Neuronal stem cell (in vitro differentiated cells): ENCODE measurements around the gene PHACTR3.

ENCODE experiments used
- DNase-seq: peaks from one replicate; pipeline ENCODE4 v3.0.0-alpha.2; 2013; ENCODE audit warnings: low spot score
- H2AFZ ChIP-seq: one replicate; pipeline ENCODE4 v1.6.1; 2013; ENCODE audit warnings: mild to moderate bottlenecking, low read length, inconsistent platforms
- H2AK5ac ChIP-seq: 2 replicates; pipeline ENCODE4 v1.6.1; 2013; ENCODE audit warnings: low read depth, mild to moderate bottlenecking, inconsistent platforms, low read length, moderate library complexity, mixed read lengths
- H2BK120ac ChIP-seq: 2 replicates; pipeline ENCODE4 v1.6.1; 2013; ENCODE audit warnings: low read depth, mild to moderate bottlenecking, inconsistent platforms, low read length, moderate library complexity, mixed read lengths
- H2BK12ac ChIP-seq: one replicate; pipeline ENCODE4 v1.6.1; 2013; ENCODE audit warnings: low read length, inconsistent platforms
- H2BK15ac ChIP-seq: 2 replicates; pipeline ENCODE4 v1.6.1; 2013; ENCODE audit warnings: mild to moderate bottlenecking, low read length, inconsistent platforms, mixed read lengths
- H2BK5ac ChIP-seq: one replicate; pipeline ENCODE4 v1.6.1; 2013; ENCODE audit warnings: inconsistent platforms, mild to moderate bottlenecking, low read length, moderate library complexity
- H3K14ac ChIP-seq: one replicate; pipeline ENCODE4 v1.6.1; 2013; ENCODE audit warnings: low read length, inconsistent platforms
- H3K18ac ChIP-seq: 2 replicates; pipeline ENCODE4 v1.6.1; 2013; ENCODE audit warnings: low read length, inconsistent platforms
- H3K23ac ChIP-seq: 2 replicates; pipeline ENCODE4 v1.6.1; 2013; ENCODE audit warnings: low read depth, mild to moderate bottlenecking, mixed read lengths, low read length, inconsistent platforms; ENCODE audit not compliant: poor library complexity
- H3K27ac ChIP-seq: replicated peaks from 3 replicates; pipeline ENCODE4 v1.5.1; 2013; ENCODE audit warnings: low read length, inconsistent platforms
- H3K27me3 ChIP-seq, 3 experiments: 2 replicates each; pipeline ENCODE4 v1.6.1; 2013; ENCODE audit warnings: low read length in 3 of 3, mild to moderate bottlenecking in 2 of 3, inconsistent platforms in 1 of 3, low read depth in 1 of 3, mixed read lengths in 1 of 3, moderate library complexity in 1 of 3; ENCODE audit not compliant: control insufficient read depth in 3 of 3, insufficient read depth in 3 of 3
- H3K36me3 ChIP-seq, 2 donors: replicated peaks in 1 of 2; 2 replicates each; pipeline ENCODE4 v1.6.1; 2013; ENCODE audit warnings: low read length in 2 of 2; ENCODE audit not compliant: control insufficient read depth in 2 of 2, insufficient read depth in 2 of 2
- H3K4ac ChIP-seq: 2 replicates; pipeline ENCODE4 v1.6.1; 2013; ENCODE audit warnings: inconsistent platforms, mild to moderate bottlenecking, low read length, moderate library complexity
- H3K4me1 ChIP-seq, 2 donors: 1 replicate in 1 of 2; 2 replicates in 1 of 2; pipeline ENCODE4 v1.6.1; 2013; ENCODE audit warnings: low read length in 2 of 2, low read depth in 1 of 2; ENCODE audit not compliant: control insufficient read depth in 2 of 2, insufficient read depth in 1 of 2
- H3K4me2 ChIP-seq: one replicate; pipeline ENCODE4 v1.6.1; 2013; ENCODE audit warnings: mild to moderate bottlenecking, low read length, inconsistent platforms; ENCODE audit not compliant: insufficient read depth, poor library complexity, severe bottlenecking
- H3K4me3 ChIP-seq, 2 donors: 2 replicates each; pipeline ENCODE4 v1.5.1; 2013; ENCODE audit warnings: low read length in 2 of 2, mild to moderate bottlenecking in 2 of 2, inconsistent platforms in 1 of 2, moderate library complexity in 1 of 2
- H3K79me1 ChIP-seq: one replicate; pipeline ENCODE4 v1.6.1; 2013; ENCODE audit warnings: low read depth, mild to moderate bottlenecking, inconsistent platforms, low read length, moderate library complexity
- H3K9ac ChIP-seq: one replicate; pipeline ENCODE4 v1.6.1; 2013; ENCODE audit warnings: mild to moderate bottlenecking, low read depth, low read length, inconsistent platforms; ENCODE audit not compliant: poor library complexity
- H3K9me3 ChIP-seq, 2 donors: replicated peaks in 1 of 2; 2 replicates each; pipeline versions ENCODE3 to v1.6.1; 2013; ENCODE audit warnings: low read length in 2 of 2, mild to moderate bottlenecking in 2 of 2, inconsistent platforms in 1 of 2, low read depth in 1 of 2, mixed read lengths in 1 of 2, moderate library complexity in 1 of 2; ENCODE audit not compliant: control insufficient read depth in 2 of 2, insufficient read depth in 1 of 2
- H4K8ac ChIP-seq: one replicate; pipeline ENCODE4 v1.6.1; 2013; ENCODE audit warnings: low read depth, mild to moderate bottlenecking, inconsistent platforms, low read length, moderate library complexity
- H4K91ac ChIP-seq: one replicate; pipeline ENCODE4 v1.6.1; 2013; ENCODE audit warnings: low read length, low read depth, mild to moderate bottlenecking, inconsistent platforms; ENCODE audit not compliant: poor library complexity
- WGBS, 2 donors: extraction: QIAGEN DNeasy Blood & Tissue Kit; methylation state at CpG; one replicate each; pipeline ENCODE4 v1.1.7; 2013; ENCODE audit warnings: missing lambda C conversion rate in 2 of 2, mixed read lengths in 1 of 2; ENCODE audit not compliant: insufficient read length in 2 of 2, insufficient replicate concordance in 1 of 2; ENCODE audit errors: extremely low coverage in 2 of 2; 5-methylcytosine and 5-hydroxymethylcytosine counted together

PHACTR3 gene

GRCh38 chr20:59678288-59678687, 73.9 kb downstream of the PHACTR3 start:
- no CpG with 5 or more reads among the region's 9 CpGs for WGBS, 2 donors

GRCh38 chr20:59678951-59679350, 74.6 kb downstream of the PHACTR3 start:
- Histone ChIP-seq H2BK12ac (no peak overlapping the region), H3K36me3 (no peaks in the 10 kb centered on the region), H2AFZ (no peak overlapping the region), H3K4me3 (no peak overlapping the region), H2BK5ac (no peak overlapping the region), H3K18ac (no peak overlapping the region), H3K9me3 (peaks cover 0 to 16% of the 10 kb centered on the region in 2 donors), H4K91ac (no peak overlapping the region), H3K27ac (no peak overlapping the region), H3K4me2 (no peak overlapping the region), H4K8ac (no peak overlapping the region), H3K23ac (no peak overlapping the region), H3K4me1 (no peaks in the 10 kb centered on the region), H3K9ac (no peak overlapping the region), H3K79me1 (no peaks in the 10 kb centered on the region), H2BK120ac (no peak overlapping the region), H2BK15ac (no peak overlapping the region), H2AK5ac (no peak overlapping the region), H3K14ac (no peak overlapping the region), H3K27me3 (peaks cover 0 to 3% (median 2%) of the 10 kb centered on the region in 3 experiments), H3K4ac (no peak overlapping the region)
- WGBS, 2 donors: no CpG with 5 or more reads among the region's 8 CpGs
- DNase-seq: no peak

More at GRCh38 chr20:59678288-59678687, 73.9 kb downstream of the PHACTR3 start:
- no peak overlapping the region for H3K18ac ChIP-seq
- H3K4me3 ChIP-seq: no peak overlapping the region
- H2BK15ac ChIP-seq: no peak overlapping the region
- H2BK5ac ChIP-seq: no peak overlapping the region
- no peak overlapping the region for H3K9ac ChIP-seq
- no peaks in the 10 kb centered on the region for H3K4me1 ChIP-seq
- H3K79me1 ChIP-seq: no peaks in the 10 kb centered on the region
- H2AFZ ChIP-seq: no peak overlapping the region
- no peak for DNase-seq
- H4K8ac ChIP-seq: no peak overlapping the region
- no peak overlapping the region for H4K91ac ChIP-seq
- H3K14ac ChIP-seq: no peak overlapping the region
- no peak overlapping the region for H3K23ac ChIP-seq
- H3K36me3 ChIP-seq: no peaks in the 10 kb centered on the region
- H2BK120ac ChIP-seq: no peak overlapping the region
- no peak overlapping the region for H3K4me2 ChIP-seq
- H3K4ac ChIP-seq: no peak overlapping the region
- no peak overlapping the region for H2AK5ac ChIP-seq
- H3K9me3 ChIP-seq: peaks cover 0 to 17% of the 10 kb centered on the region in 2 donors
- H3K27me3 ChIP-seq: peaks cover 0 to 3% (median 2%) of the 10 kb centered on the region in 3 experiments
- no peak overlapping the region for H2BK12ac ChIP-seq
- H3K27ac ChIP-seq: no peak overlapping the region

- H3K4ac ChIP-seq: no peak overlapping the region
Measured at GRCh38 chr20:59680148-59680650, 75.9 kb downstream of the PHACTR3 start.

GRCh38 chr20:59680852-59681251, 76.5 kb downstream of the PHACTR3 start:
- Histone ChIP-seq H2AFZ (no peak overlapping the region), H2BK12ac (no peak overlapping the region), H3K27ac (no peak overlapping the region), H3K4me2 (no peak overlapping the region), H3K27me3 (peaks cover 0 to 3% (median 2%) of the 10 kb centered on the region in 3 experiments), H3K4me3 (no peak overlapping the region), H4K8ac (no peak overlapping the region), H3K36me3 (no peaks in the 10 kb centered on the region), H3K9me3 (peaks cover 0 to 17% of the 10 kb centered on the region in 2 donors), H3K4me1 (no peaks in the 10 kb centered on the region), H2BK5ac (no peak overlapping the region), H3K14ac (no peak overlapping the region), H4K91ac (no peak overlapping the region), H2BK15ac (no peak overlapping the region), H3K23ac (no peak overlapping the region), H3K4ac (no peak overlapping the region), H3K79me1 (no peaks in the 10 kb centered on the region), H2BK120ac (no peak overlapping the region), H3K9ac (no peak overlapping the region), H2AK5ac (no peak overlapping the region), H3K18ac (no peak overlapping the region)
- no peak for DNase-seq
- WGBS, 2 donors: no CpG with 5 or more reads among the region's 1 CpG

More at GRCh38 chr20:59680148-59680650, 75.9 kb downstream of the PHACTR3 start:
- peaks cover 0 to 16% of the 10 kb centered on the region in 2 donors for H3K9me3 ChIP-seq
- H3K9ac ChIP-seq: no peak overlapping the region
- H2BK12ac ChIP-seq: no peak overlapping the region
- no CpG with 5 or more reads among the region's 9 CpGs for WGBS, 2 donors
- H2BK5ac ChIP-seq: no peak overlapping the region
- no peaks in the 10 kb centered on the region for H3K36me3 ChIP-seq
- no peak overlapping the region for H2BK15ac ChIP-seq
- no peak overlapping the region for H3K23ac ChIP-seq
- H3K4me2 ChIP-seq: no peak overlapping the region
- no peak overlapping the region for H4K8ac ChIP-seq
- H3K27me3 ChIP-seq: peaks cover 0 to 3% (median 2%) of the 10 kb centered on the region in 3 experiments
- no peak overlapping the region for H2AFZ ChIP-seq
- no peaks in the 10 kb centered on the region for H3K79me1 ChIP-seq
- no peak overlapping the region for H4K91ac ChIP-seq
- no peak for DNase-seq
- H3K4me1 ChIP-seq: no peaks in the 10 kb centered on the region
- H2AK5ac ChIP-seq: no peak overlapping the region
- no peak overlapping the region for H3K18ac ChIP-seq
- no peak overlapping the region for H3K14ac ChIP-seq
- H3K27ac ChIP-seq: no peak overlapping the region
- H2BK120ac ChIP-seq: no peak overlapping the region
- H3K4me3 ChIP-seq: no peak overlapping the region
